LNCaP clone FGC (cell line): Measurements from ENCODE around the gene LARGE1.

Experiments used
- DNase-seq: peaks from one replicate; pipeline ENCODE4 v3.0.0-alpha.2; 2011; ENCODE audit warnings: low read depth
- H3K4me3 ChIP-seq: 2 replicates; pipeline ENCODE4 v1.5.1; 2011; ENCODE audit warnings: mild to moderate bottlenecking, low read depth, low read length, control low read depth
- CTCF ChIP-seq: IDR thresholded peaks from 2 replicates; pipeline ENCODE4 v1.5.1; 2012; ENCODE audit warnings: mild to moderate bottlenecking; ENCODE audit not compliant: control insufficient read depth, insufficient read depth; ENCODE audit errors: extremely low read depth

LARGE1 gene

DNA sequence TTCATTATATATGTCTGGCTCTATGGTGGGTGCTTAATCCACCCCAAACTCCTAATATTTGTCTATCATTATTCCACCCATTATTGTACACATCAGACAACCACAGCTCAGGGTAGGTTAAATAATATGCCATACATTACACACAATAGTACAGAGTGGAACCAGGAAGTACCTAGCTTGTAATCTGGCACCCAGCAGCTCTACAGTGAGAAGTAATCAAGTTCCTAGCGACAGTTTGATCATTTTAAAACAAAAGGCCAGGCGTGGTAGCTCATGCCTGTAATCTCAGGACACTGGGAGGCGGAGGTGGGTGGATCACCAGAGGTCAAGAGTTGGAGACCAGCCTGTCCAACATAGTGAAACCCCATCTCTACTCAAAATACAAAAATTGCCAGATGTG, 141.0 kb downstream of the LARGE1 start:
- DNase-seq, result no peak
- no peak for TF ChIP-seq CTCF
- no peak overlapping the region for H3K4me3 ChIP-seq

GRCh38 chr22:33776491-33776890, 143.8 kb downstream of the LARGE1 start:
- H3K4me3 ChIP-seq, result no peak overlapping the region
- no peak for DNase-seq
- no peak for TF ChIP-seq CTCF

GRCh38 chr22:33774781-33775180, 145.5 kb downstream of the LARGE1 start:
- TF ChIP-seq CTCF, result no peak
- no peak overlapping the region for H3K4me3 ChIP-seq
- DNase-seq, result no peak

GRCh38 chr22:33772745-33773144, 147.5 kb downstream of the LARGE1 start:
- no peak for TF ChIP-seq CTCF
- H3K4me3 ChIP-seq, result no peak overlapping the region
- no peak for DNase-seq

DNA sequence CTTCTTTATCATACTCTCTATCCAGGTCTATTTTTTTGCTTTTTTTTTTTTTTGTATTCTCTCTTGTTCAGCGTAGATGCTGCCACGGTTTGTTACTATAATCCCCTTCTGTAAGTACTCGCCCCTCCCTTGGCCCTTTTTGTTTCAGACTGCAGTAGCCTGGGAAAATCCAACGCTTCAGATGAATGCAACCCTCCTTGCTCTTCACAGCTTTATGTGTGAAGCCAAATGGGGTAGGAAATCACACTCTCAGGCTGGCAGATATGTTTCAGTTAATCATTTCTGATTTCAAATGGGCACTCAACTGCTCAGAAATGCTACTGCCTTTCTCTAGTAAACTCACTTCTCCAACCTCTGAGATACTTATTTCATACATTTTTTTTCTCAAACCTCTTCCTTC, 149.1 kb downstream of the LARGE1 start:
- H3K4me3 ChIP-seq, result no peak overlapping the region
- no peak for TF ChIP-seq CTCF
- no peak for DNase-seq

- TF ChIP-seq CTCF, result no peak
- no peak overlapping the region for H3K4me3 ChIP-seq
- DNase-seq, result no peak
Measured at GRCh38 chr22:33770723-33771122, 149.6 kb downstream of the LARGE1 start.

- DNase-seq, result no peak
- TF ChIP-seq CTCF, result no peak
Measured at GRCh38 chr22:33766091-33766490, 154.2 kb downstream of the LARGE1 start.

More at GRCh38 chr22:33766091-33766490, 154.2 kb downstream of the LARGE1 start:
- H3K4me3 ChIP-seq, result no peak overlapping the region
